ES-I3 (cell line): ENCODE measurements around the gene BCO1.

Experiments used
- H3K36me3 ChIP-seq: 2 replicates; pipeline ENCODE4 v1.6.1; 2013; ENCODE audit warnings: mild to moderate bottlenecking, low read length, control low read depth, moderate library complexity; ENCODE audit not compliant: insufficient read depth
- H3K4me1 ChIP-seq: 2 replicates; pipeline ENCODE4 v1.6.1; 2013; ENCODE audit warnings: mild to moderate bottlenecking, control low read depth, low read length; ENCODE audit not compliant: insufficient read depth
- H3K9ac ChIP-seq: 2 replicates; pipeline ENCODE4 v1.6.1; 2013; ENCODE audit warnings: low read depth, mild to moderate bottlenecking, low read length, moderate library complexity
- H3K9me3 ChIP-seq: 2 replicates; pipeline ENCODE4 v1.6.1; 2013; ENCODE audit warnings: mild to moderate bottlenecking, low read length, moderate library complexity; ENCODE audit not compliant: control insufficient read depth, insufficient read depth

BCO1 gene

GRCh38 chr16:81335669-81336068 lies 97.2 kb downstream of the BCO1 start:
- Histone ChIP-seq H3K4me1 (no peaks in the 10 kb centered on the region), H3K9ac (no peak overlapping the region), H3K36me3 (peaks cover 2% of the 10 kb centered on the region; the same call in 1 of the 2 replicates), H3K9me3 (peaks cover 17% of the 10 kb centered on the region; the same call in 1 of the 2 replicates)

GRCh38 chr16:81337097-81337496 lies 98.6 kb downstream of the BCO1 start:
- no peaks in the 10 kb centered on the region for H3K4me1 ChIP-seq
- no peak overlapping the region for H3K9ac ChIP-seq
- H3K36me3 ChIP-seq, result peaks cover 2% of the 10 kb centered on the region; the same call in 1 of the 2 replicates
- H3K9me3 ChIP-seq, result peaks cover 17% of the 10 kb centered on the region; the same call in 1 of the 2 replicates
